Upper lobe of left lung (tissue), 4 donors: ENCODE measurements around the gene BET1L.
A peak's percentile ranks its signal among the peaks of the same experiment; 100 is the strongest.

ENCODE experiments used
- POLR2A ChIP-seq, 4 donors: fragments of 450-650 bp; IDR thresholded peaks; one replicate each; pipeline ENCODE4 v1.5.1; 2016 to 2017; ENCODE audit warnings: antibody characterized with exemption in 4 of 4, mild to moderate bottlenecking in 2 of 4
- POLR2AphosphoS5 ChIP-seq, 2 donors: sonication (generic); formaldehyde crosslinking; IDR thresholded peaks; one replicate each; pipeline ENCODE4 v1.5.1; 2017; ENCODE audit warnings: antibody characterized with exemption in 2 of 2

DNA sequence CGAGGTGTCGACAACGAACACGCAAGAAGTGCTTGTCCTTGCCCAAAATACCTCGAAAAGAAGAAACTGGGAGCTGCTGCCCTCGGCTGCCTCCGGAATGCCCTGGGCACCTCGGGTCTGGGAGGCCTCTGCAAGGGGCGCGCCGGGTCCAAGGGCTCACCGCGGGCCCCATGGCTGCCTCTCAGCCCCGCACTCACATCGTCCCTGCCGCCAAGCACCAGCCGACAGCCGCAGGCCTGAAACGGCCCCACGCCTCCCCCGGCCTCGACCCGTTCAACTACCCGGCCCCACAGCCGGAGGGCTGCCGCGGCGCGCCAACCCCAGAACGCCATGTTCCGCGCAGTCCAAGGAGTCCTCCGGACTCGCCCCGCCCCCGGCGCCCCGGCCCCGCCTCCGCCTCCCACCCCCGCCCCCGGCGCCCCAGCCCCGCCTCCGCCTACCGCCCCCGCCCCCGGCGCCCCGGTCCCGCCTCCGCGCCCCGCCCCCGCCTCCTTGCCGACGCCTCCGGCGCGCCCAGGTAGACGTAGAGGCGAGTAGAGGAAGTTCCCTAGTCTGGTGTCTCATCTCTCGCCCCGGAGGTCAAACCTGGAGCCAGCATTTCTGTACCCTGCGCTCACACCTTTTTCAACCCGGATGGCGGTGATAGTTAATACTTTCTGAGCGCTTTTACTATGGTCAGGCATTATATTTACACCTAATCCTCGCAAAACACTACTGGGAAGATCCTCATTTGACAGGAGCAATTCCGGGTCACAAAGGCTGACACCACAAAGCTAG, 29.0 kb upstream of the BET1L start, which contains the start of gene SIRT3:
- TF ChIP-seq POLR2A (IDR thresholded peaks at IDR 0.05) (peak in 3 of 4 donors; percentile 23 to 69 (median 58)), POLR2AphosphoS5 (IDR thresholded peaks at IDR 0.05) (peak; percentile 35 to 37)
